Thyroid gland (tissue), 4 donors: ENCODE results near the gene DHX32.
"Not testable (repeated sequence)": the region's sequence is repeated elsewhere in the genome, so short reads cannot be mapped to it uniquely, and the experiment has no call there.

Experiments
- CTCF ChIP-seq, 6 experiments: fragments of 200-600 bp in 3 of 6; fragments of 450-650 bp in 3 of 6; sonication (generic) in 3 of 6; IDR thresholded peaks; one replicate each; pipeline ENCODE4 v1.5.1; 2016 to 2019; ENCODE audit warnings: antibody characterized with exemption in 6 of 6, mild to moderate bottlenecking in 2 of 6, inconsistent platforms in 1 of 6, moderate library complexity in 1 of 6
- POLR2A ChIP-seq, 2 donors: fragments of 450-650 bp; IDR thresholded peaks; one replicate each; pipeline ENCODE4 v1.6.1; 2017; ENCODE audit warnings: antibody characterized with exemption in 2 of 2, mild to moderate bottlenecking in 2 of 2, moderate library complexity in 1 of 2

- not testable (repeated sequence) for TF ChIP-seq CTCF, POLR2A (IDR thresholded peaks at IDR 0.05)
Observed at GRCh38 chr10:125895130-125896087, 14.3 kb upstream of the DHX32 start.
